H1 (cell line): ENCODE measurements around the gene POLR2L. TPM values are rescaled to one million over a fixed set of nuclear protein-coding genes. Genes with fewer than 3 reads are reported as not detected.
A peak's percentile ranks its signal among the peaks of the same experiment; 100 is the strongest.

Experiments used
- CTCF ChIA-PET: fragments of 300-600 bp; sonication (Branson Sonifier 250); formaldehyde crosslinking; loops from one replicate; lab custom pipeline; 2021; ENCODE audit not compliant: partially characterized antibody; lab: Charles Lee
- POLR2A ChIA-PET: fragments of 300-600 bp; sonication (Branson Sonifier 250); formaldehyde crosslinking; loops from one replicate; lab custom pipeline; 2021; ENCODE audit warnings: inconsistent platforms; ENCODE audit not compliant: partially characterized antibody; lab: Charles Lee
- DNase-seq, 2 experiments: peaks; one replicate each; pipeline versions ENCODE4 v3.0.0 to v3.0.0-alpha.2; 2010 to 2022; ENCODE audit warnings: low spot score in 2 of 2, low read depth in 1 of 2, mixed read lengths in 1 of 2
- FAIRE-seq: peaks from 2 replicates; lab custom pipeline; 2011; peaks lifted over from hg19 to GRCh38; lab: Jason Lieb, UNC
- H2AFZ ChIP-seq: 2 replicates; pipeline ENCODE4 v1.8.1; 2012; ENCODE audit warnings: low read length, inconsistent platforms
- H2AK5ac ChIP-seq: 2 replicates; pipeline ENCODE4 v1.6.1; 2013; ENCODE audit warnings: low read depth, low read length
- H2BK120ac ChIP-seq: replicated peaks from 2 replicates; pipeline ENCODE3; 2013; ENCODE audit warnings: low read depth, low read length, inconsistent platforms
- H2BK12ac ChIP-seq: 2 replicates; pipeline ENCODE4 v1.6.1; 2013; ENCODE audit warnings: low read depth, low read length
- H2BK15ac ChIP-seq: 2 replicates; pipeline ENCODE4 v1.6.1; 2013; ENCODE audit warnings: low read length
- H2BK20ac ChIP-seq: 2 replicates; pipeline ENCODE4 v1.6.1; 2013; ENCODE audit warnings: low read length
- H2BK5ac ChIP-seq: 2 replicates; pipeline ENCODE4 v1.6.1; 2013; ENCODE audit warnings: low read depth, low read length
- H3K14ac ChIP-seq: 2 replicates; pipeline ENCODE4 v1.6.1; 2013; ENCODE audit warnings: inconsistent platforms; ENCODE audit not compliant: insufficient read length
- H3K18ac ChIP-seq: 2 replicates; pipeline ENCODE4 v1.6.1; 2013; ENCODE audit warnings: low read length; ENCODE audit errors: extremely low read depth
- H3K23ac ChIP-seq: 2 replicates; pipeline ENCODE4 v1.6.1; 2013; ENCODE audit warnings: inconsistent platforms; ENCODE audit not compliant: insufficient read length
- H3K23me2 ChIP-seq: 2 replicates; pipeline ENCODE4 v1.6.1; 2013; ENCODE audit warnings: low read depth, low read length
- H3K27ac ChIP-seq: 2 replicates; pipeline ENCODE4 v1.6.1; 2011; ENCODE audit warnings: low read depth, low read length, inconsistent platforms
- H3K27me3 ChIP-seq, 4 experiments: replicated peaks in 1 of 4; 1 replicate in 1 of 4; 2 replicates in 3 of 4; pipeline versions ENCODE4 v1.6.1 to v1.8.1; 2011 to 2013; ENCODE audit warnings: low read length in 3 of 4, mild to moderate bottlenecking in 3 of 4, inconsistent platforms in 2 of 4, mixed read lengths in 2 of 4, moderate library complexity in 1 of 4; ENCODE audit not compliant: control insufficient read depth in 3 of 4, insufficient read depth in 3 of 4; ENCODE audit errors: extremely low read depth in 1 of 4
- H3K36me3 ChIP-seq, 4 experiments: 2 replicates each; pipeline versions ENCODE4 v1.6.1 to v1.8.1; 2011 to 2013; ENCODE audit warnings: mild to moderate bottlenecking in 4 of 4, low read length in 3 of 4, moderate library complexity in 2 of 4, control low read depth in 1 of 4, inconsistent platforms in 1 of 4; ENCODE audit not compliant: insufficient read depth in 4 of 4, control insufficient read depth in 2 of 4
- H3K4ac ChIP-seq: replicated peaks from 2 replicates; pipeline ENCODE3; 2013; ENCODE audit warnings: low read length, low read depth, mixed read lengths, inconsistent platforms; ENCODE audit not compliant: insufficient read length
- H3K4me1 ChIP-seq, 4 experiments: replicated peaks in 1 of 4; 1 replicate in 1 of 4; 2 replicates in 3 of 4; pipeline versions ENCODE4 v1.6.1 to v1.8.1; 2011 to 2013; ENCODE audit warnings: low read length in 3 of 4, inconsistent platforms in 2 of 4, mixed read lengths in 1 of 4; ENCODE audit not compliant: insufficient read depth in 4 of 4, control insufficient read depth in 3 of 4
- H3K4me2 ChIP-seq, 2 experiments: 2 replicates each; pipeline versions ENCODE4 v1.6.1 to v1.8.1; 2011 to 2013; ENCODE audit warnings: low read depth in 2 of 2, low read length in 2 of 2, control low read depth in 1 of 2, inconsistent platforms in 1 of 2, mild to moderate bottlenecking in 1 of 2; ENCODE audit not compliant: insufficient read depth in 1 of 2
- H3K4me3 ChIP-seq, 4 experiments: fragments of 200-600, 300-600 bp in 1 of 4; sonication (generic), shearing (Covaris generic), sonication (Bioruptor Twin) in 1 of 4; 2 replicates each; pipeline versions ENCODE4 v1.5.1 to v1.8.1; 2011 to 2016; ENCODE audit warnings: low read length in 4 of 4, low read depth in 3 of 4, control low read depth in 2 of 4, inconsistent platforms in 2 of 4, mild to moderate bottlenecking in 2 of 4, mixed read lengths in 1 of 4, moderate library complexity in 1 of 4; ENCODE audit not compliant: insufficient read depth in 2 of 4; ENCODE audit errors: extremely low read depth in 1 of 4
- H3K56ac ChIP-seq: replicated peaks from 2 replicates; pipeline ENCODE3; 2013; ENCODE audit warnings: low read depth, mild to moderate bottlenecking, mixed read lengths, low read length, inconsistent platforms; ENCODE audit not compliant: insufficient read length
- H3K79me1 ChIP-seq: 2 replicates; pipeline ENCODE4 v1.6.1; 2013; ENCODE audit warnings: low read depth, low read length, control low read depth
- H3K79me2 ChIP-seq, 2 experiments: 2 replicates each; pipeline versions ENCODE4 v1.6.1 to v1.8.1; 2012 to 2013; ENCODE audit warnings: low read length in 2 of 2, mild to moderate bottlenecking in 2 of 2, inconsistent platforms in 1 of 2; ENCODE audit not compliant: insufficient read depth in 2 of 2, control insufficient read depth in 1 of 2
- H3K9ac ChIP-seq, 4 experiments: replicated peaks in 1 of 4; 1 replicate in 1 of 4; 2 replicates in 3 of 4; pipeline versions ENCODE4 v1.6.1 to v1.8.1; 2011 to 2013; ENCODE audit warnings: low read depth in 3 of 4, low read length in 3 of 4, control low read depth in 2 of 4, mild to moderate bottlenecking in 2 of 4, moderate library complexity in 2 of 4, inconsistent platforms in 1 of 4; ENCODE audit errors: extremely low read depth in 1 of 4
- H3K9me3 ChIP-seq, 2 experiments: 2 replicates each; pipeline versions ENCODE4 v1.6.1 to v1.8.1; 2012 to 2013; ENCODE audit warnings: mild to moderate bottlenecking in 2 of 2, moderate library complexity in 2 of 2, control low read depth in 1 of 2, inconsistent platforms in 1 of 2, low read depth in 1 of 2, low read length in 1 of 2, mixed read lengths in 1 of 2; ENCODE audit not compliant: insufficient read depth in 2 of 2
- H4K20me1 ChIP-seq, 2 experiments: replicated peaks in 1 of 2; 2 replicates each; pipeline versions ENCODE3 to v1.8.1; 2011 to 2013; ENCODE audit warnings: inconsistent platforms in 2 of 2, low read length in 2 of 2, mild to moderate bottlenecking in 1 of 2; ENCODE audit not compliant: insufficient read depth in 2 of 2, control insufficient read depth in 1 of 2
- H4K5ac ChIP-seq: 2 replicates; pipeline ENCODE4 v1.6.1; 2013; ENCODE audit warnings: low read length, low read depth, mixed read lengths, inconsistent platforms; ENCODE audit not compliant: insufficient read length
- H4K8ac ChIP-seq: 2 replicates; pipeline ENCODE4 v1.8.0; 2013; ENCODE audit warnings: mild to moderate bottlenecking, moderate library complexity, low read length, inconsistent platforms; ENCODE audit not compliant: insufficient read depth; ENCODE audit errors: extremely low read depth
- H4K91ac ChIP-seq: replicated peaks from 2 replicates; pipeline ENCODE3; 2013; ENCODE audit warnings: low read length, mixed read lengths, inconsistent platforms; ENCODE audit not compliant: insufficient read length
- CBX8 ChIP-seq: fragments of 300-800, 300-1000 bp; sonication (generic); IDR thresholded peaks from 2 replicates; pipeline ENCODE4 v1.7.1; 2016; ENCODE audit warnings: low read depth, low read length, borderline replicate concordance
- CEBPB ChIP-seq: IDR thresholded peaks from 2 replicates; pipeline ENCODE4 v1.6.1; 2012; ENCODE audit warnings: low read depth, low read length
- PHF8 ChIP-seq: fragments of 200-600 bp; sonication (generic); conservative IDR thresholded peaks from 2 replicates; pipeline ENCODE4 v1.7.1; 2012; ENCODE audit warnings: low read depth, mild to moderate bottlenecking, inconsistent platforms, low read length, moderate library complexity
- TBP ChIP-seq: IDR thresholded peaks from 2 replicates; pipeline ENCODE4 v1.6.1; 2011; ENCODE audit warnings: low read depth, low read length, improper control_type of control experiment
- TEAD4 ChIP-seq: IDR thresholded peaks from 2 replicates; pipeline ENCODE4 v1.6.1; 2012; ENCODE audit warnings: low read depth, low read length, inconsistent platforms, mixed read lengths
- WGBS, 2 experiments: shearing (Covaris generic) in 1 of 2; methylation state at CpG; one replicate each; pipeline versions ENCODE4 v1.1.6 to v1.1.7; 2013 to 2015; ENCODE audit warnings: low lambda C conversion rate in 2 of 2, mixed read lengths in 2 of 2, inconsistent platforms in 1 of 2, low coverage in 1 of 2, missing lambda C conversion rate in 1 of 2; ENCODE audit not compliant: insufficient replicate concordance in 2 of 2, insufficient coverage in 1 of 2, insufficient read length in 1 of 2; ENCODE audit errors: extremely low coverage in 1 of 2, missing lambda C conversion rate in 1 of 2; 5-methylcytosine and 5-hydroxymethylcytosine counted together
- polyA plus RNA-seq, 7 experiments: library from polyadenylated mRNA; depleted of rRNA in 3 of 7; stranded (reverse) in 5 of 7; unstranded in 2 of 7; fragments of >200 nt in 5 of 7; fragments of 200-250 nt in 2 of 7; gene quantifications; 1 replicate in 5 of 7; 2 replicates in 1 of 7; 4 replicates in 1 of 7; pipeline versions ENCODE4 v1.2.1 to v1.2.3, GENCODE V29; 2011 to 2013; ENCODE audit warnings: missing spikeins in 2 of 7, mixed read lengths in 2 of 7
- total RNA-seq: library from RNA; stranded (reverse); fragmentation: NEBNext Ultra II Directional; extraction: Animal tissue kit (Norgen Biotek cat#: 25700); gene quantifications from 2 replicates; pipeline ENCODE4 v1.2.1, GENCODE V29; 2021

Gene POLR2L
- total and polyA plus RNA-seq, 2 of the 8 experiments (the other 6 are each of a cell fraction or from before 2014, with no cell fraction given), result 140 to 151 TPM

- H3K27me3 ChIP-seq, result no peaks in the 10 kb centered on the region
- H3K23ac ChIP-seq, result no peak within 1 kb of the TSS
- POLR2A ChIA-PET, result interaction anchor here (0.5 to 53.0 kb wide), 18 partner anchors 11 to 515 kb away, joined by 3 to 1917 read pairs (median 4); partner anchors contain the start of genes CD151, CEND1, CRACR2B and GATD1
- FAIRE-seq, result no peak
- H3K18ac ChIP-seq, result peak within 1 kb of the TSS; percentile 100
- peak within 1 kb of the TSS; percentile 98 for H2BK120ac ChIP-seq
- peak within 1 kb of the TSS; percentile 100 for H4K5ac ChIP-seq
- no peaks in the 10 kb centered on the region for H3K79me1 ChIP-seq
- H3K4ac ChIP-seq, result peak within 1 kb of the TSS; percentile 86
- H4K91ac ChIP-seq, result peak within 1 kb of the TSS; percentile 99
- H3K23me2 ChIP-seq, result peaks cover 11% of the 10 kb centered on the region; the same call in 1 of the 2 replicates
- peak within 1 kb of the TSS; percentile 91 to 92 for H3K4me2 ChIP-seq
- peak within 1 kb of the TSS; percentile 53; the same call in 1 of the 2 replicates for H2AK5ac ChIP-seq
- H4K20me1 ChIP-seq, result peaks cover 10 to 20% of the 10 kb centered on the region in 2 experiments
- peak within 1 kb of the TSS; percentile 96; the same call in 1 of the 2 replicates for H2AFZ ChIP-seq
- peak within 1 kb of the TSS; percentile 92; the same call in 1 of the 2 replicates for H2BK20ac ChIP-seq
- CTCF ChIA-PET, result interaction anchor here (1.6 kb wide), 1 partner anchor 20 kb away, joined by 3 read pairs; no protein-coding TSS in a partner anchor
- H2BK15ac ChIP-seq, result peak within 1 kb of the TSS; percentile 99
- peaks cover 16 to 29% (median 26%) of the 10 kb centered on the region in 4 experiments for H3K36me3 ChIP-seq
- peak; percentile 80 to 100 for DNase-seq
- H2BK5ac ChIP-seq, result peak within 1 kb of the TSS; percentile 100
- peak within 1 kb of the TSS; percentile 99 for H3K56ac ChIP-seq
- H3K14ac ChIP-seq, result no peak within 1 kb of the TSS
- peak within 1 kb of the TSS; percentile 100 for H4K8ac ChIP-seq
- H3K27ac ChIP-seq, result peak within 1 kb of the TSS; percentile 99
- peaks cover 0 to 10% (median 3%) of the 10 kb centered on the region in 4 experiments; a peak in 4 of 7 replicates for H3K4me1 ChIP-seq
- H2BK12ac ChIP-seq, result peak within 1 kb of the TSS; percentile 100
- H3K9me3 ChIP-seq, result no peaks in the 10 kb centered on the region
- 2% methylated on average over 54 of the region's 81 CpGs; no CpG with 5 or more reads in 1 of the 2 experiments for WGBS, 2 experiments
- peaks cover 7 to 32% of the 10 kb centered on the region in 2 experiments; a peak in 3 of 4 replicates for H3K79me2 ChIP-seq
- peak within 1 kb of the TSS; percentile 66 to 100 (median 90) for H3K4me3 ChIP-seq
- peak within 1 kb of the TSS; percentile 82 to 99 (median 97) for H3K9ac ChIP-seq
- TF ChIP-seq CBX8 (no peak), CEBPB (no peak), TBP (peak; percentile 97), TEAD4 (0 out of 2 replicates have a peak, but pooled peaks have one; percentile 21), PHF8 (peak; percentile 82)
These were observed 32.9 kb downstream of the POLR2L start, which contains the start of gene RPLP2 for GRCh38 chr11:809287-810039. RPLP2 (plus strand) TSS chr11:809967; CDS start chr11:810235, 268 bp downstream.
